Measurements from ENCODE around the gene C11orf86.

DNA sequence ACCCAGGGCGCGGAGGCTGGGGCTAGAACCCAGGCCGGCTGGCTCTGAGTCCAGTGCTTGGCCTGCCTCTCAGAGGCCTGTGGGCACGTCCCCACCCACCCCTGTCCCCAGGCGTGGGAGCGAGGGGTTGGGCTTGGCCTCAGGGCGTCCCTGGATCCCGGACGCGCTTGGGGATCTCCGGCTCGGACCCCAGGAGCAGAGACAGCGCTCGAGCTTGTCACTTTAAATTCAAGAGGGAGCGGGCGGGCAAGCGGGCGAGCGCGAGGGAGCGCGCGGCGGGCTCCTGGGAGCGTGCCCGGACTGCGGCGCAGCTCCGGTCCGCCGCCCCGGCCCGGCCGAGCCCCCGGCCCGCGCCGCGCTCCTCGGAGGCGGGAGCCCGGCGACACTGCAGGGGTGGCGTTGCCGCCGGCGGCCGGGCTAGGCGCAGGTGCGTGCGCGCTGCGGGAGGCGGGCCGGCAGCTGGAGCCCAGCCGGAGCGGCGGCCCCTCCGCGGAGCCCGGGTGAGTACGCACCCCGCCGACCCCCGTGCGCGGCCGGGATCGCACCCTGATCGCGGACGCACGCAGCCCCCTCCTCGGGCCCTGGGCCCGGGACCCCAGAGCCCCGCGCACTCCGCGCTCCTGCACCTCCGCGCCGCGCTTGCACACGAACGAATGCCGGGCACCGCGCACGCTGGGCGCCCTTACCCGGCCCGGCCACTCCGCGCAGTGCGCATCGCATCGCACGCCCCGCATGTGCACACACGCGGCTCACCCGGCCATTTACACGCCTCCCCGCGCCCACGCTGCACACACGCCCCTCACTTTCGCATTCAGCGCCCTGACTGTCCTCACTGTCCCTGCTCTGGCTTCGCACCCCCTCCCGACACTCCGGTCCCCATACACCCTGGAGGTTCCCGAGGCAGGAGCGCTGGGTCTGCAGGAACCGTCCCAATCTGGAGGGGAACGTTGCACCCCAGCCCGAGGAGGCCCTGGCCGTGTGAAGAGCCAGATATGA lies 48.2 kb downstream of the C11orf86 start, which contains the start of gene SYT12:
- TF ChIP-seq, protein P1, sequence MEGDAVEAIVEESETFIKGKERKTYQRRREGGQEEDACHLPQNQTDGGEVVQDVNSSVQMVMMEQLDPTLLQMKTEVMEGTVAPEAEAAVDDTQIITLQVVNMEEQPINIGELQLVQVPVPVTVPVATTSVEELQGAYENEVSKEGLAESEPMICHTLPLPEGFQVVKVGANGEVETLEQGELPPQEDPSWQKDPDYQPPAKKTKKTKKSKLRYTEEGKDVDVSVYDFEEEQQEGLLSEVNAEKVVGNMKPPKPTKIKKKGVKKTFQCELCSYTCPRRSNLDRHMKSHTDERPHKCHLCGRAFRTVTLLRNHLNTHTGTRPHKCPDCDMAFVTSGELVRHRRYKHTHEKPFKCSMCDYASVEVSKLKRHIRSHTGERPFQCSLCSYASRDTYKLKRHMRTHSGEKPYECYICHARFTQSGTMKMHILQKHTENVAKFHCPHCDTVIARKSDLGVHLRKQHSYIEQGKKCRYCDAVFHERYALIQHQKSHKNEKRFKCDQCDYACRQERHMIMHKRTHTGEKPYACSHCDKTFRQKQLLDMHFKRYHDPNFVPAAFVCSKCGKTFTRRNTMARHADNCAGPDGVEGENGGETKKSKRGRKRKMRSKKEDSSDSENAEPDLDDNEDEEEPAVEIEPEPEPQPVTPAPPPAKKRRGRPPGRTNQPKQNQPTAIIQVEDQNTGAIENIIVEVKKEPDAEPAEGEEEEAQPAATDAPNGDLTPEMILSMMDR (conservative IDR thresholded peaks at IDR 0.05; ENCODE audit: low read length), result no peak
- TF ChIP-seq EZH2phosphoT487 (IDR thresholded peaks at IDR 0.05; ENCODE audit: borderline replicate concordance, low read depth, low read length), result no peak

Measured in OCI-LY7 (cell line).